Measurements from ENCODE around the gene LDHA. TPM values are rescaled to one million over a fixed set of nuclear protein-coding genes. Genes with fewer than 3 reads are reported as not detected.
A peak's percentile ranks its signal among the peaks of the same experiment; 100 is the strongest.

Gene LDHA
- polyA plus RNA-seq, 3 donors: 191 to 501 (median 438) TPM

DNA sequence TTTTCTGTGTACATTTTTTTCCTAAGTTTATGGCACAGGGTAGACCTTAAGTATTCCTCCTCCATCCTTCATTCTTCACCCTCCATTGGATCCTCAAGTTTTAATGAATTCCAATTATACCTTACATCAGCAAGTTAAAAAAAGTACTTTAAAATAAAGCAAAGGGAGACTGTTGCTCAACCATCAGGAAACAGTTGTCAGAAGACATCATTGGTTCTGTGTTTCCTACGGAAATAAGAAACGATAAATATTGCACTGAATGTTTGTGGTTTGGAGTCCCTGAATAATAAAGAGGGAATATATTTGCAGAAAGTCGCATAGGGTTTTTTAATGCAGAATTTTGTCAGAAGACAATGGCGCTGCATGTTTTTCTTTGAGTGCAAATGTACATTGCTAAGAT lies 28.1 kb upstream of the LDHA start:
- Histone ChIP-seq H2AFZ (ENCODE audit: insufficient read depth, low read depth, low read length, poor library complexity, severe bottlenecking) (no peak overlapping the region), H3K4me1 (ENCODE audit: control insufficient read depth in 1 of 2, insufficient read depth in 2 of 2, low read length in 2 of 2) (peaks cover 10 to 15% of the 10 kb centered on the region in 2 donors), H3K4me2 (replicated peaks; ENCODE audit: extremely low read depth, low read length, poor library complexity, severe bottlenecking) (no peak overlapping the region), H3K9me3 (replicated peaks in 1 of 2; ENCODE audit: control insufficient read depth in 1 of 2, insufficient read depth in 1 of 2, low read length in 2 of 2) (no peaks in the 10 kb centered on the region), H3K27ac (ENCODE audit: low read depth in 1 of 2, low read length in 2 of 2) (peak overlapping the region in 1 of 2 donors; percentile 61), H3K4me3 (replicated peaks in 1 of 3; ENCODE audit: low read depth in 2 of 3, low read length in 3 of 3) (no peak overlapping the region), H3K79me2 (ENCODE audit: insufficient read depth, low read length) (no peaks in the 10 kb centered on the region), H4K20me1 (ENCODE audit: insufficient read depth, low read length) (no peaks in the 10 kb centered on the region), H3K27me3 (ENCODE audit: control insufficient read depth in 2 of 2, insufficient read depth in 2 of 2, low read length in 2 of 2) (no peaks in the 10 kb centered on the region), H3K9ac (ENCODE audit: insufficient read depth, low read length, poor library complexity, severe bottlenecking) (no peak overlapping the region), H3K36me3 (replicated peaks in 1 of 2; ENCODE audit: control insufficient read depth in 1 of 2, insufficient read depth in 2 of 2, low read length in 2 of 2) (peaks cover 40 to 73% of the 10 kb centered on the region in 2 donors)
- 0% methylated on average over 4 of the region's 4 CpGs for WGBS (ENCODE audit: insufficient coverage)
- Mint-ChIP-seq H3K9me3 (no peaks in the 10 kb centered on the region), H3K4me3 (no peak overlapping the region), H3K4me1 (peaks cover 12% of the 10 kb centered on the region), H3K27ac (peak overlapping the region in 4 of 7 donors; percentile 38 to 78 (median 71)), H3K27me3 (ENCODE audit: low read depth in 3 of 3) (no peaks in the 10 kb centered on the region), H3K36me3 (peaks cover 52 to 67% of the 10 kb centered on the region in 2 donors)
- DNase-seq: no peak
- TF ChIP-seq CTCF (IDR thresholded peaks at IDR 0.05): no peak
- intact Hi-C loops (cut with micrococcal nuclease): loop anchor here in 1 of 2 donors (5.0 kb wide), 1 partner anchor 34 kb away; no protein-coding TSS in a partner anchor

DNA sequence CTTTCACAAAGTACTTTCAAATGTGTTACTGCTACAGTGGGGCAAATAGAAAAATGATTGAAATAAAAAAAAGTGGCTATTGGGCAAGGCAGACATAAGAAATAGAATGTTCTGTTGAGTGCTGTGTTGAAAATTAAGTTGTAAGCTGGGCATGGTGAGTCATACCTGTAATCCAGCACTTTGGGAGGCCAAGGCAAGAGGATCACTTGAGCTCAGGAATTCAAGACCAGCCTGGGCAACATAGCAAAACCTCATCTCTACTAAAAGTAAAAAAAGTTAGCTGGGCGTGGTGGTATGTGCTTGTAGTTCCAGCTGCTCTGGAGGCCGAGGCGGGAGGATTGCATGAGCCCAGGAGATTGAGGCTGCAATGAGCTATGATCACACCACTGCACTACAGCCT lies 26.9 kb upstream of the LDHA start:
- peaks cover 12% of the 10 kb centered on the region for H3K4me1 Mint-ChIP-seq
- H3K4me2 ChIP-seq (replicated peaks; ENCODE audit: extremely low read depth, low read length, poor library complexity, severe bottlenecking): no peak overlapping the region
- H3K27me3 Mint-ChIP-seq (ENCODE audit: low read depth in 3 of 3): no peaks in the 10 kb centered on the region
- peaks cover 48 to 68% of the 10 kb centered on the region in 2 donors for H3K36me3 Mint-ChIP-seq
- H3K4me3 ChIP-seq (replicated peaks in 1 of 3; ENCODE audit: low read depth in 2 of 3, low read length in 3 of 3): no peak overlapping the region
- H3K27ac Mint-ChIP-seq: peak overlapping the region in 3 of 7 donors; percentile 3 to 61 (median 12)
- no peaks in the 10 kb centered on the region for H3K9me3 Mint-ChIP-seq
- H3K27ac ChIP-seq (ENCODE audit: low read depth in 1 of 2, low read length in 2 of 2): no peak overlapping the region
- H3K4me1 ChIP-seq (ENCODE audit: control insufficient read depth in 1 of 2, insufficient read depth in 2 of 2, low read length in 2 of 2): peaks cover 10 to 15% of the 10 kb centered on the region in 2 donors
- H3K4me3 Mint-ChIP-seq: no peak overlapping the region
- no peaks in the 10 kb centered on the region for H3K27me3 ChIP-seq (ENCODE audit: control insufficient read depth in 2 of 2, insufficient read depth in 2 of 2, low read length in 2 of 2)
- peaks cover 29 to 62% of the 10 kb centered on the region in 2 donors for H3K36me3 ChIP-seq (replicated peaks in 1 of 2; ENCODE audit: control insufficient read depth in 1 of 2, insufficient read depth in 2 of 2, low read length in 2 of 2)
- no peak overlapping the region for H2AFZ ChIP-seq (ENCODE audit: insufficient read depth, low read depth, low read length, poor library complexity, severe bottlenecking)
- no peaks in the 10 kb centered on the region for H3K9me3 ChIP-seq (replicated peaks in 1 of 2; ENCODE audit: control insufficient read depth in 1 of 2, insufficient read depth in 1 of 2, low read length in 2 of 2)
- H4K20me1 ChIP-seq (ENCODE audit: insufficient read depth, low read length): no peaks in the 10 kb centered on the region
- DNase-seq: peak in 1 of 3 donors; percentile 39
- intact Hi-C loops (cut with micrococcal nuclease): loop anchor here in 1 of 2 donors (5.0 kb wide), 1 partner anchor 35 kb away; no protein-coding TSS in a partner anchor
- no CpG with 5 or more reads among the region's 3 CpGs for WGBS (ENCODE audit: insufficient coverage)
- TF ChIP-seq CTCF (IDR thresholded peaks at IDR 0.05): no peak
- no peaks in the 10 kb centered on the region for H3K79me2 ChIP-seq (ENCODE audit: insufficient read depth, low read length)
- no peak overlapping the region for H3K9ac ChIP-seq (ENCODE audit: insufficient read depth, low read length, poor library complexity, severe bottlenecking)
